ENCODE results near the gene DOC2A. TPM values are rescaled to one million over a fixed set of nuclear protein-coding genes. Genes with fewer than 3 reads are reported as not detected.

The DOC2A gene
- total and polyA plus RNA-seq, 2 donors (not counting 3 experiments of a cell fraction or from before 2014, with no cell fraction given), result 0.60 to 0.63 TPM

DNA sequence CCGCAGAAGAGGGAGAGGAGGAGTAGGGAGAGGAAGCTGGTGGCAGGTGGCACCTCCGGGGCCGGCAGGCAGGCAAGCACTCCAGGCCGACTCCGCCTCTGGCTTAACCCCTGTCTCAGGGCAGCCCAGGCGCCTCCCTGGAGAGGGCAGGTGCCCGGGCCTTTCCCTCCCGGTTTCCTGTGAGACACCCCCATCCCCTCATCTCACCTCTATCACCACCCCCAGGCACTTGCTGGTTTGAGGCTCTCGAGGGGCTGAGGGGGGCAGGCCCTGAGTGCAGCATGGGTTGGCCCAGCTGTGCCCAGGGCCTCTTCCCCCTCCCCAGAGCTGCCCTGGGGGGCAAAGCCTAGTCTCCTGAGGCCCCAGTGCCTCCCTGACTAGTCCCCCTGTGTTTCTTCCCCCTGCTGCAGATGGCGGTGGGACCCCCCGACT, 6.0 kb downstream of the DOC2A start:
- Histone ChIP-seq H3K4me1 (ENCODE audit: control insufficient read depth, extremely low read depth, insufficient read depth, low read length) (no peaks in the 10 kb centered on the region), H3K9me3 (replicated peaks; ENCODE audit: control insufficient read depth, insufficient read depth, low read length) (no peaks in the 10 kb centered on the region), H3K27ac (ENCODE audit: insufficient read depth, low read depth, low read length) (no peak overlapping the region), H3K79me2 (ENCODE audit: control insufficient read depth, insufficient read depth, low read length) (no peaks in the 10 kb centered on the region), H3K36me3 (ENCODE audit: control insufficient read depth in 2 of 2, extremely low read depth in 1 of 2, insufficient read depth in 2 of 2, low read length in 2 of 2) (peaks cover 0 to 7% of the 10 kb centered on the region in 2 experiments), H3K4me3 (replicated peaks in 1 of 3; ENCODE audit: insufficient read depth in 1 of 3, low read depth in 1 of 3, low read length in 3 of 3) (no peak overlapping the region), H3K4me2 (ENCODE audit: insufficient read depth, low read length) (no peak overlapping the region), H3K9ac (replicated peaks; ENCODE audit: extremely low read depth, insufficient read depth, low read length) (no peak overlapping the region), H4K20me1 (replicated peaks; ENCODE audit: control insufficient read depth, extremely low read depth, insufficient read depth, low read length) (no peaks in the 10 kb centered on the region), H3K9me1 (replicated peaks; ENCODE audit: control insufficient read depth, extremely low read depth, insufficient read depth, low read length) (no peaks in the 10 kb centered on the region), H2AFZ (ENCODE audit: low read depth, low read length) (no peak overlapping the region), H3K27me3 (ENCODE audit: control insufficient read depth in 2 of 2, insufficient read depth in 2 of 2, low read length in 2 of 2) (peaks cover 2 to 5% of the 10 kb centered on the region in 2 experiments)
- POLR2A ChIA-PET, result no interaction called here
- dilution Hi-C loops (cut with MboI; ENCODE audit: extremely low pct_ligation_motif_present, low sequenced_read_pairs) (no loop called here), intact Hi-C loops (cut with micrococcal nuclease) (loop anchor here (1.0 kb wide), 1 partner anchor 9 kb away; the partner anchor contains the start of gene INO80E)
- no peak for FAIRE-seq
- CTCF ChIA-PET, result interaction anchor here (0.6 to 3.8 kb wide), 9 partner anchors 10 to 305 kb away, joined by 3 to 26 read pairs (median 10); partner anchors contain the start of genes ASPHD1 and TMEM219
- TF ChIP-seq, protein P1, sequence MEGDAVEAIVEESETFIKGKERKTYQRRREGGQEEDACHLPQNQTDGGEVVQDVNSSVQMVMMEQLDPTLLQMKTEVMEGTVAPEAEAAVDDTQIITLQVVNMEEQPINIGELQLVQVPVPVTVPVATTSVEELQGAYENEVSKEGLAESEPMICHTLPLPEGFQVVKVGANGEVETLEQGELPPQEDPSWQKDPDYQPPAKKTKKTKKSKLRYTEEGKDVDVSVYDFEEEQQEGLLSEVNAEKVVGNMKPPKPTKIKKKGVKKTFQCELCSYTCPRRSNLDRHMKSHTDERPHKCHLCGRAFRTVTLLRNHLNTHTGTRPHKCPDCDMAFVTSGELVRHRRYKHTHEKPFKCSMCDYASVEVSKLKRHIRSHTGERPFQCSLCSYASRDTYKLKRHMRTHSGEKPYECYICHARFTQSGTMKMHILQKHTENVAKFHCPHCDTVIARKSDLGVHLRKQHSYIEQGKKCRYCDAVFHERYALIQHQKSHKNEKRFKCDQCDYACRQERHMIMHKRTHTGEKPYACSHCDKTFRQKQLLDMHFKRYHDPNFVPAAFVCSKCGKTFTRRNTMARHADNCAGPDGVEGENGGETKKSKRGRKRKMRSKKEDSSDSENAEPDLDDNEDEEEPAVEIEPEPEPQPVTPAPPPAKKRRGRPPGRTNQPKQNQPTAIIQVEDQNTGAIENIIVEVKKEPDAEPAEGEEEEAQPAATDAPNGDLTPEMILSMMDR (IDR thresholded peaks at IDR 0.05; ENCODE audit: extremely low read depth in 1 of 2, insufficient read depth in 1 of 2, low read depth in 1 of 2, low read length in 2 of 2), result no peak
- TF ChIP-seq POLR2AphosphoS5 (IDR thresholded peaks at IDR 0.05; ENCODE audit: insufficient read depth, low read depth, low read length) (no peak), FOS (IDR thresholded peaks at IDR 0.05; ENCODE audit: borderline replicate concordance, insufficient read depth, low read length) (no peak), EZH2 (IDR thresholded peaks at IDR 0.05; ENCODE audit: borderline replicate concordance, low read depth, low read length, severe bottlenecking) (no peak), JUN (IDR thresholded peaks at IDR 0.05; ENCODE audit: borderline replicate concordance, insufficient read depth, insufficient read length, low read depth) (no peak), MYC (IDR thresholded peaks at IDR 0.05; ENCODE audit: low read depth, low read length) (no peak), GATA2 (IDR thresholded peaks at IDR 0.05; ENCODE audit: insufficient read depth, insufficient read length, low read depth, low read length) (no peak), POLR2A (IDR thresholded peaks at IDR 0.05; ENCODE audit: low read depth, low read length) (no peak)
- TF ChIP-seq, protein P2, sequence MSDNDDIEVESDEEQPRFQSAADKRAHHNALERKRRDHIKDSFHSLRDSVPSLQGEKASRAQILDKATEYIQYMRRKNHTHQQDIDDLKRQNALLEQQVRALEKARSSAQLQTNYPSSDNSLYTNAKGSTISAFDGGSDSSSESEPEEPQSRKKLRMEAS (IDR thresholded peaks at IDR 0.05; ENCODE audit: insufficient read depth, insufficient read length), result no peak
- no peak for DNase-seq (ENCODE audit: low read depth, low spot score)
- no TSS peak for BruUV-seq (replicated peaks)

All from endothelial cell of umbilical vein (primary cell).